Measurements from ENCODE around the gene FERMT1. TPM values are rescaled to one million over a fixed set of nuclear protein-coding genes. Genes with fewer than 3 reads are reported as not detected.

The FERMT1 gene
- total RNA-seq (2021; ENCODE audit: unreplicated experiment), result 0.95 TPM
- 0.24 TPM for polyA plus RNA-seq (2012; ENCODE audit: insufficient read length)
- percentile 22 among the genes with signal in this experiment for Bru-seq, nascent RNA
- percentile 20 among the genes with signal in this experiment for BruChase-seq, experiment 1, labeled RNA remaining after a 2-hour chase
- BruChase-seq, experiment 2, labeled RNA remaining after a 6-hour chase, result percentile 26 among the genes with signal in this experiment
- long read RNA-seq, result 0 reads

GRCh38 chr20:6122873-6123648 is at the start of gene FERMT1:
FERMT1 (minus strand) TSS chr20:6123030; CDS start chr20:6119554, 3,476 bp downstream.
- in situ Hi-C loops (cut with HindIII; ENCODE audit: low pct_unique_long_range_greater_than_20kb, low sequenced_read_pairs), result no loop called here
- Histone ChIP-seq H3K4me3 (ENCODE audit: low read depth in 2 of 2, low read length in 2 of 2) (peak within 1 kb of the TSS; percentile 47 to 63), H3K27ac (ENCODE audit: low read length) (no peak within 1 kb of the TSS), H3K4me1 (ENCODE audit: control insufficient read depth, insufficient read depth, low read length) (no peaks in the 10 kb centered on the region), H3K27me3 (ENCODE audit: control insufficient read depth, insufficient read depth, low read length) (peaks cover 13% of the 10 kb centered on the region), H3K9me3 (ENCODE audit: control insufficient read depth, insufficient read depth, low read depth, low read length) (no peaks in the 10 kb centered on the region), H3K36me3 (ENCODE audit: control insufficient read depth, insufficient read depth, low read length) (no peaks in the 10 kb centered on the region)
- DNase-seq (ENCODE audit: low read depth, low spot score) (no peak), ATAC-seq (peak; percentile 94)
- ChIA-PET CTCF (no interaction called here), POLR2A (no interaction called here)
- no peak for TF ChIP-seq POLR2AphosphoS5 (IDR thresholded peaks at IDR 0.05; ENCODE audit: low read depth, low read length)
- TF ChIP-seq CTCF (IDR thresholded peaks at IDR 0.05), result peak; percentile 15; the same call in 1 of the 2 replicates
- TF ChIP-seq TCF7L2 (IDR thresholded peaks at IDR 0.05; ENCODE audit: low read depth, low read length), result no peak
- BruUV-seq (replicated peaks), result no TSS peak
- intact Hi-C loops (cut with micrococcal nuclease; ENCODE audit: unreplicated experiment), result no loop called here

GRCh38 chr20:6169251-6169650 is 46.4 kb upstream of the FERMT1 start:
- CTCF ChIA-PET, result no interaction called here
- intact Hi-C loops (cut with micrococcal nuclease; ENCODE audit: unreplicated experiment), result no loop called here
- no TSS peak for BruUV-seq (replicated peaks)
- Histone ChIP-seq H3K27ac (ENCODE audit: low read length) (no peak overlapping the region), H3K4me3 (ENCODE audit: low read depth in 2 of 2, low read length in 2 of 2) (no peak overlapping the region), H3K36me3 (ENCODE audit: control insufficient read depth, insufficient read depth, low read length) (no peaks in the 10 kb centered on the region), H3K9me3 (ENCODE audit: control insufficient read depth, insufficient read depth, low read depth, low read length) (no peaks in the 10 kb centered on the region), H3K27me3 (ENCODE audit: control insufficient read depth, insufficient read depth, low read length) (no peaks in the 10 kb centered on the region), H3K4me1 (ENCODE audit: control insufficient read depth, insufficient read depth, low read length) (no peaks in the 10 kb centered on the region)
- DNase-seq (ENCODE audit: low read depth, low spot score) (no peak), ATAC-seq (no peak)
- in situ Hi-C loops (cut with HindIII; ENCODE audit: low pct_unique_long_range_greater_than_20kb, low sequenced_read_pairs), result no loop called here
- TF ChIP-seq REST (IDR thresholded peaks at IDR 0.05; ENCODE audit: insufficient read depth in 1 of 2, low read depth in 2 of 2, low read length in 1 of 2), result no peak
- no peak for TF ChIP-seq POLR2AphosphoS5 (IDR thresholded peaks at IDR 0.05; ENCODE audit: low read depth, low read length)
- peak; percentile 37 for TF ChIP-seq CTCF (IDR thresholded peaks at IDR 0.05)
- POLR2A ChIA-PET, result no interaction called here
